Nephron (organoid): ENCODE data around the gene ZC2HC1C.

Source experiments
- H3K27ac Mint-ChIP-seq, 3 experiments: 2 replicates each; pipeline ENCODE4 v1.8.0; 2020; ENCODE audit warnings: mixed read lengths in 3 of 3, mild to moderate bottlenecking in 2 of 3, moderate library complexity in 1 of 3
- H3K27me3 Mint-ChIP-seq: 2 replicates; pipeline ENCODE4 v1.8.0; 2021; ENCODE audit warnings: low read depth, mild to moderate bottlenecking, moderate library complexity, mixed read lengths
- H3K36me3 Mint-ChIP-seq: 2 replicates; pipeline ENCODE4 v1.8.0; 2020; ENCODE audit warnings: low read depth, mixed read lengths
- H3K4me1 Mint-ChIP-seq: 2 replicates; pipeline ENCODE4 v1.8.0; 2020; ENCODE audit warnings: mixed read lengths
- H3K4me3 Mint-ChIP-seq, 3 experiments: 2 replicates each; pipeline ENCODE4 v1.8.0; 2020; ENCODE audit warnings: mild to moderate bottlenecking in 3 of 3, mixed read lengths in 3 of 3, moderate library complexity in 2 of 3
- H3K9me3 Mint-ChIP-seq: 2 replicates; pipeline ENCODE4 v1.8.0; 2020; ENCODE audit warnings: mixed read lengths
- CTCF ChIP-seq, 3 experiments: fragments of 200-600 bp; sonication (generic); IDR thresholded peaks; one replicate each; pipeline ENCODE4 v1.5.0; 2021; ENCODE audit warnings: antibody characterized with exemption in 3 of 3; ENCODE audit not compliant: unreplicated experiment in 3 of 3

Gene ZC2HC1C

GRCh38 chr14:75069121-75069810 lies at the start of gene ZC2HC1C:
Gene ZC2HC1C, plus strand, starts transcription at chr14:75069641. Its CDS starts 933 bp downstream, at chr14:75070574.
- Mint-ChIP-seq H3K4me3 (peak within 1 kb of the TSS in 1 of 3 experiments; percentile 90), H3K27ac (peak within 1 kb of the TSS in 1 of 3 experiments; percentile 89), H3K9me3 (no peaks in the 10 kb centered on the region), H3K4me1 (peaks cover 5% of the 10 kb centered on the region), H3K36me3 (no peaks in the 10 kb centered on the region), H3K27me3 (no peaks in the 10 kb centered on the region)
- TF ChIP-seq CTCF (IDR thresholded peaks at IDR 0.05; ENCODE audit: unreplicated experiment in 3 of 3): no peak

GRCh38 chr14:75022655-75023054 lies 46.8 kb upstream of the ZC2HC1C start:
- Mint-ChIP-seq H3K4me1 (no peaks in the 10 kb centered on the region), H3K4me3 (no peak overlapping the region)

GRCh38 chr14:75023108-75023507 lies 46.3 kb upstream of the ZC2HC1C start:
- Mint-ChIP-seq H3K4me1 (no peaks in the 10 kb centered on the region), H3K36me3 (peaks cover 47% of the 10 kb centered on the region), H3K9me3 (no peaks in the 10 kb centered on the region), H3K4me3 (no peak overlapping the region), H3K27me3 (no peaks in the 10 kb centered on the region), H3K27ac (peak overlapping the region in 1 of 3 experiments; percentile 85)
- no peak for TF ChIP-seq CTCF (IDR thresholded peaks at IDR 0.05; ENCODE audit: unreplicated experiment in 3 of 3)

More at GRCh38 chr14:75022655-75023054, 46.8 kb upstream of the ZC2HC1C start:
- Mint-ChIP-seq H3K9me3 (no peaks in the 10 kb centered on the region), H3K36me3 (peaks cover 42% of the 10 kb centered on the region), H3K27ac (peak overlapping the region in 1 of 3 experiments; percentile 85), H3K27me3 (no peaks in the 10 kb centered on the region)
- TF ChIP-seq CTCF (IDR thresholded peaks at IDR 0.05; ENCODE audit: unreplicated experiment in 3 of 3): peak; percentile 36 to 43 (median 39)

GRCh38 chr14:75025082-75025481 lies 44.4 kb upstream of the ZC2HC1C start:
- H3K4me3 Mint-ChIP-seq: no peak overlapping the region
- H3K36me3 Mint-ChIP-seq: peaks cover 48% of the 10 kb centered on the region
- no peak for TF ChIP-seq CTCF (IDR thresholded peaks at IDR 0.05; ENCODE audit: unreplicated experiment in 3 of 3)
- H3K27ac Mint-ChIP-seq: no peak overlapping the region
- no peaks in the 10 kb centered on the region for H3K9me3 Mint-ChIP-seq
- no peaks in the 10 kb centered on the region for H3K4me1 Mint-ChIP-seq
- H3K27me3 Mint-ChIP-seq: no peaks in the 10 kb centered on the region

- no peaks in the 10 kb centered on the region for H3K9me3 Mint-ChIP-seq
- TF ChIP-seq CTCF (IDR thresholded peaks at IDR 0.05; ENCODE audit: unreplicated experiment in 3 of 3): no peak
- no peak overlapping the region for H3K4me3 Mint-ChIP-seq
- H3K4me1 Mint-ChIP-seq: no peaks in the 10 kb centered on the region
- no peak overlapping the region for H3K27ac Mint-ChIP-seq
- H3K27me3 Mint-ChIP-seq: no peaks in the 10 kb centered on the region
- peaks cover 51% of the 10 kb centered on the region for H3K36me3 Mint-ChIP-seq
Observed at GRCh38 chr14:75025876-75026275, 43.6 kb upstream of the ZC2HC1C start.

- Mint-ChIP-seq H3K4me3 (no peak overlapping the region), H3K27me3 (no peaks in the 10 kb centered on the region), H3K4me1 (no peaks in the 10 kb centered on the region), H3K27ac (no peak overlapping the region), H3K9me3 (no peaks in the 10 kb centered on the region), H3K36me3 (peaks cover 61% of the 10 kb centered on the region)
- no peak for TF ChIP-seq CTCF (IDR thresholded peaks at IDR 0.05; ENCODE audit: unreplicated experiment in 3 of 3)
Observed at GRCh38 chr14:75030147-75030546, 39.3 kb upstream of the ZC2HC1C start.
